HG03520 (cell line): ENCODE results near the gene SEC16A.
"Not testable (repeated sequence)": the region's sequence is repeated elsewhere in the genome, so short reads cannot be mapped to it uniquely, and the experiment has no call there.

Experiments used
- ATAC-seq: cut with Tn5 transposase; IDR thresholded peaks from one replicate; pipeline ENCODE4 v1.9.1; 2021; ENCODE audit warnings: mild to moderate bottlenecking, moderate library complexity; ENCODE audit not compliant: unreplicated experiment

Gene SEC16A

GRCh38 chr9:136424750-136425362 lies 58.0 kb downstream of the SEC16A start:
- no peak for ATAC-seq

DNA sequence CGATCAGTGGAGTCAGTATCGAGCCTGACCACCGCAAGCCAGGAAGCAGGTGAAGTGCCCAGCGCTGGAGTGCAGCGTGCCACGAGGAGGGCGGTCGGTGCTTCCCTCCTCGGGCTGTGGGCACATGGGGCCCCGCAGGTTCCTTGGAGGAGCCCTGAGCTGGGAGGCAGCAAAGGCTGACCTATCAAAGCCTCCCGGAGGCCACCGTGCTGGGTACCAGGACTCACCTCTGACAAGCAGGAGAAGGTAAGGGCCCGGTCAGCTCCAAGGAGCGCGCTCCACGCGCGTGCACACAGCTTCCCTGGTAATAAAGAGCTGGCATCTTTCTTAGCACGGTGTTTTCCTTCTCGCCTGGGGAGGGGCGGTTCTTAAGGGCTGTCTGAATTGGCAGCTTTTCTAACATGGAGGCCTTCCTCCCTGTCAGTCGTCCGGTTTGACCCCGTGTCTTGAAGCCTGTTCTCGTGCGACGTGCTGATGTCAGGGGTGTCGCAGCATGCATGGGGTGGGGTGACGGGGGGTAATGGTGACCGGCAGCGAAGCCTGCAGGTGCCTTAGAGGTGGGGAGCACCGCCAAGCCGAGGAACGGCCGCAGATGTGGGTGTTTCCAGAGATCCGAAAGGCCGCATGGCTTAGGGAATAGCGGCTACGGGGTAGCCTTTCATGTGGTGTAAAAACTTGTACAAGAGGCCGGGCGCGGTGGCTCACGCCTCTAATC lies 59.3 kb downstream of the SEC16A start:
- ATAC-seq: no peak

- no peak for ATAC-seq
Observed at GRCh38 chr9:136422876-136423275, 60.0 kb downstream of the SEC16A start.

GRCh38 chr9:136421791-136422190 lies 61.0 kb downstream of the SEC16A start:
- no peak for ATAC-seq

GRCh38 chr9:136419092-136419420 lies 63.8 kb downstream of the SEC16A start:
- no peak for ATAC-seq

DNA sequence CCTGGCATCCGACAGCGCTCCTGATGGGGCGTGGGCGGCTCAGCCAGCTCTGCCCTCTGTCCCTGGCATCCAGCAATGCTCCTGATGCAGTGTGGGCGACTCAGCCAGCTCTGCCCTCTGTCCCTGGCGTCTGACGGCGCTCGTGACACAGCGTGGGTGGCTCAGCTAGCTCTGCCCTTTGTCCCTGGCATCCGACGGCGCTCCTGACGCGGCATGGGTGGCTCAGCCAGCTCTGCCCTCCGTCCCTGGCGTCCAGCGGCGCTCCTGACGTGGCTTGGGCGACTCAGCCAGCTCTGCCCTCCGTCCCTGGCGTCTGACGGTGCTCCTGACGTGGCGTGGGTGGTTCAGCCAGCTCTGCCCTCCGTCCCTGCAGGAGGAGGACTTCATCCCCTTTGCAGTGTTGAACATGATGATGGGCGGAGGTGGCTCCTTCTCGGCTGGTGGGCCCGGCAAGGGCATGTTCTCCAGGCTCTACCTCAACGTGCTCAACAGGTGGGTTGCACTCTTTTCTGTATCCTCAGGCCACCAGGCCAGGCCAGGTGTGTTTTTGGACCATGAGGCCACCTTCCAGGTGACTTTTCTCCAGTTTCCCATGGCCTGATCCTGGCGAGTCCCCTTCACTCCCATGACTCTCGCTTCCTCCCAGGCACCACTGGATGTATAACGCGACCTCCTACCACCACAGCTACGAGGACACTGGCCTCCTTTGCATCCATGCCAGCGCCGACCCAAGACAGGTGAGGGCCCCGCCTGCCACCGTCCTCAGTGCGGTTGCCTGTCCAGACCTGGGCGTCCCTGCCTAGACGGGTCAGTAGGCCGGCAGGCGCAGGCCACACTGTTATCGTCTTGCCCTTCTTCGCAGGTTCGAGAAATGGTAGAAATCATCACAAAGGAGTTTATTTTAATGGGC lies 64.4 kb downstream of the SEC16A start:
- no peak for ATAC-seq

DNA sequence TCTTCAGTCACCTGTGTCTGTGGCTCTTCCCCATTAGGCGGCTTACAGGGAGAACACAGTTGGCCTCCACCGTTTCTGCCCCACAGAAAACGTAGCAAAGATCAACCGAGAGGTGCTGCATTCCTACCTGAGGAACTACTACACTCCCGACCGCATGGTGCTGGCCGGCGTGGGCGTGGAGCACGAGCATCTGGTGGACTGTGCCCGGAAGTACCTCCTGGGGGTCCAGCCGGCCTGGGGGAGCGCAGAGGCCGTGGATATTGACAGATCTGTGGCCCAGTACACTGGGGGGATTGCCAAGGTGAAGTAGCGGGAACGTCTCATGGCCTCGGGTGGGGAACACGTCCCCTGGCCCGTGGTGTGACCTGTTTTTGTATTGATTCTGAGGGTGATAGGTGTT lies 65.9 kb downstream of the SEC16A start:
- ATAC-seq: no peak

DNA sequence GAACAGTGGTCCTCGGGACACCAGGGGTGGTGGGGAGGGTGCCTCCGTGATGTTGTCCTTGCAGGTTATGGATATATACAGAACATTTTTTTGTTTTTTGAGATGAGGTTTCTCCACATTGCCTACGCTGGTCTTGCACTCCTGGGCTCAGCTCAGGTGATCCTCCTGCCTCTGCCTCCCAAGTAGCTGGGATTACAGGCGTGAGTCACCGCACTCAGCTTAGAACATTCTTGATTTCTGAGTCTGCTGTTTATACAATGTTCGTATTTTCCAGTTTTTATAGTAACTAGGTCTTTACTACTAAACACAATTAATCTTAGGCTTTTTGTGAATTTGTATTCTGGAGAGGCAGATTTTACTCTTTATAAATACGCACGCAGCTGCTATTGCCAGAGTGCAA lies 66.4 kb downstream of the SEC16A start:
- ATAC-seq: no peak

- ATAC-seq: no peak
Observed at GRCh38 chr9:136412962-136413361, 69.9 kb downstream of the SEC16A start.

DNA sequence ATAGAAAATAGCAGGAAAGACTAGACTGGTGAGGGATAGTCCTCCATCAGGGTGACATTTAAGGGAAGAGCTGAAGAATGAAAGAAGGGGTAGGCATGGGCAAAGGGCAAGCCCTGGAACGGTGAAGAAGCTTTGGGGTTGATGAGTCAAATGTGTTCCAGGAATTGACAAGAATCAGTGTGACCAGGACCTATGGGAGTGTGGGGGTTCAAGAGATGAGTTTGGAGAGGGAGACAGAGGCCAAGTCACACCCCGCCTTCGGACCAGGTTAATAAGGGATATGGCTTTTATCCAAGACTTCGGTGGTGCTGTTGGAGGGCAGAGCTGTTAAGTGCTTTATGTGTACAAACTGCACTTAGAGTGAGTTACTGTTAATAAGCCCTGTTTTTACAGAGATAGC lies 71.5 kb downstream of the SEC16A start:
- ATAC-seq: no peak

GRCh38 chr9:136410500-136411287 lies 72.1 kb downstream of the SEC16A start, which contains the start of the genes ENTR1 and PMPCA:
Gene ENTR1, minus strand, starts transcription at chr9:136410614. Its CDS starts 217 bp downstream, at chr9:136410397.
Gene PMPCA, plus strand, starts transcription at chr9:136410658. Its CDS starts 11 bp downstream, at chr9:136410669.
- peak; percentile 67 for ATAC-seq

DNA sequence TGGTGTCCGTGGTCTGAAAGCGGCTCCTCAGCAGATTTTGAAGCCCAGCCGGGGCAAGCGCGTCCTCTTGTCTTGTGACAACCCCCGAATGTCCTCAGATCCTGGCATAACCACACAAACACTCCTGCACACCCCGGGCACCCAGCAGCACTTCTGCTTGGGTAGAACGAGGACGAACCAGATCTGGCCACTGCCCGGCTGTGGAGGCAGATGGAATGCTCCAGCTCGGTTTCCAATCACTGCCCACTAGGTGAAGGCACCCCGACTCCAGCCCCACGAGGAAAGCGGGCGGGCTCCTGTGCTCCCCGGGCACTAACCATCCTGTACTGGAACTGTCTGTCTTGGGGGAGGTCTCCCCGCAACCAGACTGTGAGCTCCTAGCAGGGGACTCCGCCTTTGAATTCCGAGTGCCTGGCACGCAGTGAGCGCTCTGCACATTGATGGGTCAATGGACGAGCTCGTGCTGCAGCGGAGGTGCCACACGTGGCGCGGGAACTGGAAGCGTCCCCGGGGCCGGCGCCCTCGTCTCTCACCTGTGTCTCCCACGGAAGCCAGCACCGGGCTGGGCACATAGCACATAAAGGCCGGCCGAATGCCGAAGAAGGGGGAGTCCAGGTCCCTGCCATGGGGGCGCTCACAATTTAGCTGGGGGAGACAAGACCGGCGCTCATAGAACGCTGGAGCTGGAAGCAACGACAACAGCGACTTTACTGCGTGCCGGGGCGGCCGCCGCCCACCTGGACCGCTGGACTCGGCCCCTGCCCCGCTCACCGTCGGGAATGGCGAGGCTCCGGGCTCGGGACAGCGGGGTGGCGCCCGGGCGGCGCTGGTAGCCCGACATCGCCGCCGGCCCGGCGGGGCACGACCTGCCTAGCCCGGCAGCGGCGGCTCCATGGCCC lies 73.0 kb downstream of the SEC16A start:
- ATAC-seq: peak; percentile 17

DNA sequence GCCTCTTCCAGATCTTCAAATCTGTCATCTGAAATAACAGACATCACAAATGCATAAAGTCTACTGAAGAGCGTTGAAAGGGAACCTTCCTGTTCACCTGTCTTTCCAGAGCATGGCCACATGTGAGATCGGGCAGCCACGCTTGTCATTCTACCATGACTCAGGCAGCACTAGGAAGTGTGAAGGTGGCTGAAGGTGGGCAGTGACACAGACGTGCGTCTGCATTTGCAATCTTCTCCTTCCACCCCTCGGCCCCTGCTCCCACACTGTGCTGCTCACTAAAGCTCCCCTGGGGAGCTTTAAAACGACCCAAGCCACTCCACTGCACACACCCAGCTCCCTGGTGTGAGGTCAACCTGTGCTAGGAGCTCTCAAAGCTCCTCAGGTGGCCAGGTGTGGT lies 74.9 kb downstream of the SEC16A start:
- no peak for ATAC-seq

DNA sequence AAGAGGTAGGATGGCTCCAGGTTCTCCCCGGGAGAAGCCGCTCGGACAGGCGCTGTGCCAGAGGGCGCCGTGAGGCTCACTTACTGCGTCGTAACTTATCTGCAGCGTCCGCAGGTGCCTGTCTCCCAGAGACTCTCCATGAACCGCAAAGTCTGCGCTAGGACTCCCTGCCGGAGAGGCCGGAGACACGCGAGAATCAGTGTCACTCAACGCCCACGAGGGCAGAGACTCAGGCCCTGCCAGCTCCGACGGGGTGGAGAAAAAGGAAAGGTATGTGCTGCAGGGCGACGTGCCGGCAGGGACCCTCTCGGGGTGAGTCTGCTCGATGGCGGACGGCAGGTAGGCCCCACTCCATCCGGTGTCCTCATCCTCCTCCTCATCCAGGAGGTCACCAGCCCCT lies 75.8 kb downstream of the SEC16A start:
- not testable (repeated sequence) for ATAC-seq

DNA sequence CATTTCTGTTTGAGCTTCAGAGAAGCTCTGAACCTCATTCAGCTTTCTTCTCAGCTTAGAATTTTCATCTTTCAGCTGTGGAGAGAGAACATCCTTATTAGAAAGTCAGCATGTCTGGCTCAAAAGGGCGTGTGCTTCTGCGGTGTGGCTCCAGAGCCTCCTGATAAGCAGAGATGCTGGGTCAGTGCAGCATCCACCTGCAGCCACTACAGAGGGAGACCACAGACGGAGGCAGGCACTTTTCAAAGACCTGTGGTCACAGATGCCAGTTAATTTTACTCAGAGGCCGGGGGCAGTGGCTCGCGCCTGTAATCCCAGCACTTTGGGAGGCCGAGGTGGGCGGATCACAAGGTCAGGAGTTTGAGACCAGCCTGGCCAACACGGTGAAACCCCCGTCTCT lies 76.9 kb downstream of the SEC16A start:
- not testable (repeated sequence) for ATAC-seq

DNA sequence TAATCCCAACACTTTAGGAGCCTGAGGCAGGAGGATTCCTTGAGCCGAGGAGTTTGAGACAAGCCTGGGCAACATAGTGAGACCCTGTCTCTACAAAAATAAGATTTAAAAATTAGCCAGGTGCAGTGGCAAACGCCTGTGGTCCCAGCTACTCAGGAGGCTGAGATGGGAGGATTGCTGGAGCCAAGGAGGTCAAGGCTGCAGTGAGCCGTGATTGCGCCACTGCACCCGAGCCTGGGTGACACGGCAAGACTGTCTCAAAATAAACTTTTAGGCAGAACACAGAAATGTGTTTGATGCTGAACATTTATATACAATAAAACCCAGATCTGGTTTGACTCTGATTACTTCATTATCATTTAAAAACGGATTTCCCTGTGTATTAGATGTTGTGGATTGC lies 77.4 kb downstream of the SEC16A start:
- ATAC-seq: no peak

DNA sequence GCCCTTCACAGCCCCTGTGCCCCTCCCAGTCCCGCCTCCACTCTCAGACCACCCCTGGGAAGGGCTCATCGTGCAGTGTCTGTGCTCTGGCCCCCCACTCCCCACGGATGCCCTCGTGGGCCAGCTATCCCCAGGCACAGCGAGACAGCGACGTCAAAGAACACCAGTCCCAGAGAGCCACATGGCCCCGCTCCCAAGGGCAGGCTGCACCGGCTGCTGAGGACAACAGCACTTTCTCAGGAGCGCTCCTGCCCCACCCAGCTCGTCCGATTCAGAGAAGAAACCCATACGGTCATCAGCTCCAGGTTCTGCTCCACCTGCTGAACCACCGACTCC lies 78.1 kb downstream of the SEC16A start:
- ATAC-seq: no peak

GRCh38 chr9:136403915-136404800 lies 78.7 kb downstream of the SEC16A start:
- no peak for ATAC-seq

- no peak for ATAC-seq
Observed at GRCh38 chr9:136403538-136403914, 79.3 kb downstream of the SEC16A start.
